ENCODE results near the gene ACOT8.

DNA sequence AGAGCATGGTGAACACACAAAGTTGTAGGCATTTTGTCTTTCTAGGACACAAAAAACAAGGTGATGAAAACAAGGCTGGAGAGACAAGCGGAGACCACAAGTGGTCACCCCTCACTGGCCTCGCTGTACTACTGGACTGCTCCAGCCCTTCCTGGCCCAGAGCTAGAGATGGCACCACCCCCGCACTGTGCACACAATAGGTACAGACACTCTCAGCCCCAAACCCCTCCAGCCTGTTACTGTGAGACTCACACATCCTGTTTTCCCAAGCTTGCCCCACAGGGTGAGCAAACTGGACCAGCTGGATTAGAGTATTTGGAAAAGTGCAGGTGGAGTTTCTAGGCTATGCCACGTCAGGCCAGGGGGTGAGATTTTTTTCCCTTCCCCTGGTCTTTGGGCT, 15.4 kb upstream of the ACOT8 start:
- TF ChIP-seq CTCF (IDR thresholded peaks at IDR 0.05) (no peak), POLR2A (IDR thresholded peaks at IDR 0.05) (no peak)

All from heart left ventricle (tissue), 13 donors.